ENCODE data around the gene SNX15.

GRCh38 chr11:65036931-65037330 is 9.7 kb downstream of the SNX15 start:
- no peak for TF ChIP-seq YY1 (IDR thresholded peaks at IDR 0.05; ENCODE audit: insufficient read depth, insufficient read length)
- no peak for TF ChIP-seq SUZ12 (IDR thresholded peaks at IDR 0.05; ENCODE audit: extremely low read depth, insufficient read depth, insufficient read length)
- no peak for TF ChIP-seq ZNF274 (IDR thresholded peaks at IDR 0.05; ENCODE audit: low read depth, low read length)
